ENCODE measurements around the gene HEATR5A.
"Not testable (repeated sequence)": the region's sequence is repeated elsewhere in the genome, so short reads cannot be mapped to it uniquely, and the experiment has no call there.

DNA sequence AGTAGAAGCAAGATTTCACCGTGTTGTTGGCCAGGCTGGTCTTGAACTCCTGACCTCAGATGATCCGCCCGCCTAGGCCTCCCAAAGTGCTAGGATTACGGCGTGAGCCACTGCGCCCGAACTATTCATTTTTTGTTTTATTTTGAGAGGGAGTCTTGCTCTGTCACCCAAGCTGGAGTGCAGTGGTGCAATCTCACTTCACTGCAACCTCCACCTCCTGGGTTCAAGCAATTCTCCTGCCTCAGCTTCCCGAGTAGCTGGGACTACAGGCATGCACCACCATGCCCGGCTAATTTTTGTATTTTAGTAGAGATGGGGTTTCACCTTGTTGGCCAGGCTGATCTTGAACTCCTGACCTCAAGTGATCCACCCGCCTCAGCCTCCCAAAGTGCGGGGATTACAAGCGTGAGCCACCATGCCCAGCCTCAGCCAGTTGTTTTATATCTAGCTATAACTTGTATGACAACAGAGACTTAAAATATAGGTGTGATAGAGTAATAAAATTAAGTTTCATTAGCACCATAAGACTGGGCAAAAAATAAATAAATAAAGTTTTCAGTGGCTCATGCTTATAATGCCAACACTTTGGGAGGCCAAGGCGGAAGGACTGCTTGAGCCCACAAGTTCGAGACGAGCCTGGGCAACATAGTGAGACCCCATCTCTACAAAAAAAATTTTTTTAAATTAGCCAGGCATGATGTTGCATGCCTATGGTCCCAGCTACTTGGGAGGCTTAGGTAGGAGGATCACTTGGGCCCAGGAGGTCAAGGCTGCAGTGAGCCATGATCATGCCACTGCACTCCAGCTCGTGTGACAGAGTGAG is 41.0 kb downstream of the HEATR5A start:
- TF ChIP-seq, protein P1, sequence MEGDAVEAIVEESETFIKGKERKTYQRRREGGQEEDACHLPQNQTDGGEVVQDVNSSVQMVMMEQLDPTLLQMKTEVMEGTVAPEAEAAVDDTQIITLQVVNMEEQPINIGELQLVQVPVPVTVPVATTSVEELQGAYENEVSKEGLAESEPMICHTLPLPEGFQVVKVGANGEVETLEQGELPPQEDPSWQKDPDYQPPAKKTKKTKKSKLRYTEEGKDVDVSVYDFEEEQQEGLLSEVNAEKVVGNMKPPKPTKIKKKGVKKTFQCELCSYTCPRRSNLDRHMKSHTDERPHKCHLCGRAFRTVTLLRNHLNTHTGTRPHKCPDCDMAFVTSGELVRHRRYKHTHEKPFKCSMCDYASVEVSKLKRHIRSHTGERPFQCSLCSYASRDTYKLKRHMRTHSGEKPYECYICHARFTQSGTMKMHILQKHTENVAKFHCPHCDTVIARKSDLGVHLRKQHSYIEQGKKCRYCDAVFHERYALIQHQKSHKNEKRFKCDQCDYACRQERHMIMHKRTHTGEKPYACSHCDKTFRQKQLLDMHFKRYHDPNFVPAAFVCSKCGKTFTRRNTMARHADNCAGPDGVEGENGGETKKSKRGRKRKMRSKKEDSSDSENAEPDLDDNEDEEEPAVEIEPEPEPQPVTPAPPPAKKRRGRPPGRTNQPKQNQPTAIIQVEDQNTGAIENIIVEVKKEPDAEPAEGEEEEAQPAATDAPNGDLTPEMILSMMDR (conservative IDR thresholded peaks at IDR 0.05; ENCODE audit: low read depth in 2 of 2) = not testable (repeated sequence)
- TF ChIP-seq, protein P2, sequence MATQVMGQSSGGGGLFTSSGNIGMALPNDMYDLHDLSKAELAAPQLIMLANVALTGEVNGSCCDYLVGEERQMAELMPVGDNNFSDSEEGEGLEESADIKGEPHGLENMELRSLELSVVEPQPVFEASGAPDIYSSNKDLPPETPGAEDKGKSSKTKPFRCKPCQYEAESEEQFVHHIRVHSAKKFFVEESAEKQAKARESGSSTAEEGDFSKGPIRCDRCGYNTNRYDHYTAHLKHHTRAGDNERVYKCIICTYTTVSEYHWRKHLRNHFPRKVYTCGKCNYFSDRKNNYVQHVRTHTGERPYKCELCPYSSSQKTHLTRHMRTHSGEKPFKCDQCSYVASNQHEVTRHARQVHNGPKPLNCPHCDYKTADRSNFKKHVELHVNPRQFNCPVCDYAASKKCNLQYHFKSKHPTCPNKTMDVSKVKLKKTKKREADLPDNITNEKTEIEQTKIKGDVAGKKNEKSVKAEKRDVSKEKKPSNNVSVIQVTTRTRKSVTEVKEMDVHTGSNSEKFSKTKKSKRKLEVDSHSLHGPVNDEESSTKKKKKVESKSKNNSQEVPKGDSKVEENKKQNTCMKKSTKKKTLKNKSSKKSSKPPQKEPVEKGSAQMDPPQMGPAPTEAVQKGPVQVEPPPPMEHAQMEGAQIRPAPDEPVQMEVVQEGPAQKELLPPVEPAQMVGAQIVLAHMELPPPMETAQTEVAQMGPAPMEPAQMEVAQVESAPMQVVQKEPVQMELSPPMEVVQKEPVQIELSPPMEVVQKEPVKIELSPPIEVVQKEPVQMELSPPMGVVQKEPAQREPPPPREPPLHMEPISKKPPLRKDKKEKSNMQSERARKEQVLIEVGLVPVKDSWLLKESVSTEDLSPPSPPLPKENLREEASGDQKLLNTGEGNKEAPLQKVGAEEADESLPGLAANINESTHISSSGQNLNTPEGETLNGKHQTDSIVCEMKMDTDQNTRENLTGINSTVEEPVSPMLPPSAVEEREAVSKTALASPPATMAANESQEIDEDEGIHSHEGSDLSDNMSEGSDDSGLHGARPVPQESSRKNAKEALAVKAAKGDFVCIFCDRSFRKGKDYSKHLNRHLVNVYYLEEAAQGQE (IDR thresholded peaks at IDR 0.05; ENCODE audit: unreplicated experiment) = not testable (repeated sequence)
- TF ChIP-seq EZH2phosphoT487 (IDR thresholded peaks at IDR 0.05; ENCODE audit: unreplicated experiment); EZH2 (IDR thresholded peaks at IDR 0.05; ENCODE audit: low read depth, unreplicated experiment); POLR2AphosphoS5 (IDR thresholded peaks at IDR 0.05; ENCODE audit: low read depth): not testable (repeated sequence)

Data from GM23338 (cell line).